Caki2 (cell line): ENCODE data around the gene ERC2. TPM values are rescaled to one million over a fixed set of nuclear protein-coding genes. Genes with fewer than 3 reads are reported as not detected.

ENCODE experiments used
- DNase-seq: peaks from one replicate; pipeline ENCODE4 v3.0.0-alpha.2; 2015; ENCODE audit warnings: low read depth
- in situ Hi-C: cut with HindIII; loops from 2 replicates; pipeline ENCODE4 v1.10.0; 2016; ENCODE audit warnings: low sequenced_read_pairs, low pct_unique_long_range_greater_than_20kb, mixed read lengths
- total RNA-seq: library from RNA; depleted of rRNA; stranded (reverse); fragments of >200 nt; shearing (Covaris generic); gene quantifications from 2 replicates; pipeline ENCODE4 v1.2.3, GENCODE V29; 2014; ENCODE audit warnings: low replicate concordance

ERC2 gene
- total RNA-seq, 1 experiment from 2014 or later, result not detected

- DNase-seq, result no peak
- in situ Hi-C loops, result no loop called here
Observed at GRCh38 chr3:56339671-56340070, 128.6 kb downstream of the ERC2 start.

DNA sequence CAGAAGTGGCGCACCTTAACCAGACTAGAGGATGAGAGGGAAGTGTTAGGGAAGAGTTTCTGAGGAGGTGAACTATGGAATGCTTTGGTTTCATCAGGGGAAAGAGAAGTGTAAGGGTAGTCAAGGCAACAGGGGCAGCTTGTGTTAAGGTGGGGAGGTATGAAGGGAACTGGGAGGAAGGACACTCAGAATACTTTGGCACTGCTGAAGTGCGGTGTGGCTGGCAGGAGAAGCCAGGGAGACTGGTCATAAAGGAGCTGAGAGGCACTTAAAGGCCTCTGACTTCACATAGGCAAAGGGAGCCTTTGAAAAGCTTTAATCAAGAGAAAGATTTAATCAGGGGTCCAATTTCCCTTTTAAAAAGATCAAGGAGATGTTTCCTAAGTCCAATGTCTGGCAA is 129.0 kb downstream of the ERC2 start:
- in situ Hi-C loops, result no loop called here
- DNase-seq, result no peak

DNA sequence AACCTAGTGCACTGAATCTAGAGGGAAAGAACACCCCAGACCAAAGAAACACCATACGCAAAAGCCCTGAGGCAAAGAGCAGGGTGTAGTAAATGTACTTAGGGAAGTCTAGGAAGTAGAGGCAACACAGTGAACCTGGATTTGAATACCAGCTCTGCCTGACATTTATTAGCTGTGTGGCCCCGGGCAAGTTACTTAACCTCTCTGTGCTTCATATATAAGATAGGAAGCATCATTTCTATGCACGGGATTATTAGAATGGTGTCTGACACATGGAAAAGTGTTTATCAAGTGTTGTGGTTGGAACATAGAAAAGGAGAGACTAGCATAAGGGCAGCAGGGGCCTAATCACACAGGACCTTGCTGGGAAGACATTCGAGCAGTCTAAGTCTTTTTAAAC is 132.2 kb downstream of the ERC2 start:
- in situ Hi-C loops, result no loop called here
- DNase-seq, result no peak

GRCh38 chr3:56324473-56324872 is 143.8 kb downstream of the ERC2 start:
- in situ Hi-C loops, result no loop called here
- no peak for DNase-seq

GRCh38 chr3:56323986-56324420 is 144.3 kb downstream of the ERC2 start:
- in situ Hi-C loops, result no loop called here
- DNase-seq, result peak; percentile 4

DNA sequence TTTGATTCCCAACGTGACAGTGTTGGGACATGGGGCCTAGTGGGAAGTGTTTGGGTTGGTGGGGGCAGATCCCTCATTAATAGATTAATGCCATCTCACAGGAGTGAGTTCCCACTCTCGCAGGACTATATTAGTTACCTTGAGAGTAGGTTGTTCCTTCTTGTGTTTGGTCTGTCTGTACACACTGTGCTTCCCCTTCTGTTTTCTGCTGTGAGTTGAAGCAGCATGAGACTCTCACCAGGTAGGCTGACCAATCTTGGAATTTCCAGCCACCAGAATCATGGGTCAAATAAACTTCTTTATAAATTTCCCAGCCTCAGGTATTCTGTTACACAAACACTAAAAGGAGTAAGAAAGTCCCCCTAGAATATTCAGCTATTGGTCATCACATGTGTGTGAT is 145.4 kb downstream of the ERC2 start:
- DNase-seq, result no peak
- in situ Hi-C loops, result no loop called here

- in situ Hi-C loops, result no loop called here
- DNase-seq, result no peak
Observed at GRCh38 chr3:56321892-56322291, 146.4 kb downstream of the ERC2 start.

DNA sequence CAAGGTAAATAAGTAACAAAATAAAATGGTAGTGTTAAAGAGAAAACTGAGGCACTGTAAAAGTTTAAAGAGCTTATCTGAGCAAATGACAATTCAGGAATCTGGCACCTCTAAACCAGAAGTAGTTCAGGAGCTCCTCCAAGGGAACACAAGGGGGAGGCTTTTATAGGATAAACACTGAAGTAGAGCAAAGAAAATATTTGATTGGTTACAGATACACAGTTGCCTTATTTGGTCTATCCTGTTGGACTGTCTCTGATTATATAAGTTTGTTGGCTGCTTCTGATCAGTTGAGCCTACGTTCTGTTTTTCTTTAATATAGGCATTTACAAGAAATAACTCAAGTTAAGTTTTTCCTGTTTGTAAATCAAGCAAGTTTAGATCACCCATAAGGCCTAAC is 146.9 kb downstream of the ERC2 start:
- no peak for DNase-seq
- in situ Hi-C loops, result no loop called here

DNA sequence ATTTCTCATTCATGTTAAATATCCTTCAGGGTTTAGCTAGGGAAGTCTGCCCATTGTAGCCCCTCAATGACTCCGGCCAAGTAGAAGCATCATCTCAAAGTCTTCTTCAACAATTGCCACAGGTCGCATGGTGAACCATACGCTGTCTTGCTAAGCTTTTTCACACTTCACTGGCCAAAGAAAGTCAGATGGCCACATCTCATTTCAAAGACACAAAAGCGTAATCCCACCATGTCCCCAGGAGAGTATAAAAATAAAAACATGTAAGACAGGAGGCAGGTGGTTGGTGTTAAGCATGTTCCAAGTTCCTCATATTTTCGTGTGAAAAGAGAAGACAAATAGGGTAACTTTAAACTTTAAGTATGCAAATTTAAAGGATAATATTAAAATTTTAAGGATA is 147.4 kb downstream of the ERC2 start:
- in situ Hi-C loops, result no loop called here
- DNase-seq, result no peak

GRCh38 chr3:56318891-56319290 is 149.4 kb downstream of the ERC2 start:
- in situ Hi-C loops, result no loop called here
- no peak for DNase-seq

DNA sequence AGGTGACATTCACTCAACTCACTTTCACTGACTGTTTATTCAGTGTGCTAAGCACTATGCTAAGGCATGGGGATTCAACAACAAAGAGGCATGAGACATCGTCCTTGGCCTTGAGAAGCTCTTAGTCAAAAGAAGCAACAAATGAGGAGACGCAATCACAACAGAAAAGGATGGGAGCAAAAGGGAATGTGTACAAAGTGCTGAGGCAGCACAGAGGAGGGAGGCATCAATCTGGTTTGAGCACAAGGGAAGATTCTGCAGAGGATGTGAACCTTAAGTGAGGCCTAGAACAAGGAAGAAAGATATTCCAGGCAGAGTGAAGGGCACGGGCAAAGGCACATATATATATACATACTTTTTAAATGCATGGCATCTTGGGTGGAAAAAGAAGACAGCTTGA is 151.3 kb downstream of the ERC2 start:
- DNase-seq, result no peak
- in situ Hi-C loops, result no loop called here

GRCh38 chr3:56314842-56315241 is 153.4 kb downstream of the ERC2 start:
- in situ Hi-C loops, result no loop called here
- peak; percentile 19 for DNase-seq

DNA sequence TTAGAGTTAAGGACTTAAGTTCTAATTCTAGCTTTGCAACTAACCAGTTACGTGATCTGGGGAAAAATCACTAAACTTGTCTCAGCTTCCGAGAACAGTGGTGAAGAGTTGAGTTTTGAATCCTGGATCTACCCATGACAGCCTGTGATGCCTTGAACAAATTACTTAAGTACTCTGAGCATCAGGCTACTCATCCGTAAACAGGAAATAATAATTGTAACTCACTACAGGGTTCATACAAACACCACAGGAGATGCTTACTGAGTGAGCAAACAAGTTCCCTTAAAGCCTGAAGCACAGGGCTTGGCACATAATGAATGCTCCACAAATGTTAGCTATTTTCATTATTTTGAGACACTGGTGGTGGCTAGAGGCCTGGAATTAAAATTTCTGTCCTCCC is 158.8 kb downstream of the ERC2 start:
- in situ Hi-C loops, result no loop called here
- DNase-seq, result no peak

GRCh38 chr3:56308471-56308870 is 159.8 kb downstream of the ERC2 start:
- DNase-seq, result no peak
- in situ Hi-C loops, result no loop called here

- in situ Hi-C loops, result no loop called here
- DNase-seq, result no peak
Observed at GRCh38 chr3:56304069-56304468, 164.2 kb downstream of the ERC2 start.

DNA sequence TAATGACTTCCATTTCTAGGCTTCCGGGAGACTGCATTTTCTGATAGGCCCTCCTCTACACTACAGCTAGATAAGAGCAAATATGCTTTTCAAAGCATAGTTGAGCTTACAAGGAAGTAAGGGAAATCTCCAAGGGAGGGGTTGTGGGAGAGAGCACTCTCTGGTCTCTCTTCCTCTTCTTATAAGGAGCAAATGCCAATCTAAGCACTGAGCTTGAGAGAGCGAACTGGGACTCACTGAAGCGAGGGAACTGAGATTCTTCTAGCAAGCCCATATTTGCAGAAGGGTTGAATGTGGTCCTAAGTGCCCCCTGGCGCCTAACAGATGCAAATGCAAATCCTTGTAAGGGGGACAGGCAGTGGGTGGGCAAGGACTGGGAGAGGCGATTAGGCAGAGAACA is 164.8 kb downstream of the ERC2 start:
- in situ Hi-C loops, result no loop called here

DNA sequence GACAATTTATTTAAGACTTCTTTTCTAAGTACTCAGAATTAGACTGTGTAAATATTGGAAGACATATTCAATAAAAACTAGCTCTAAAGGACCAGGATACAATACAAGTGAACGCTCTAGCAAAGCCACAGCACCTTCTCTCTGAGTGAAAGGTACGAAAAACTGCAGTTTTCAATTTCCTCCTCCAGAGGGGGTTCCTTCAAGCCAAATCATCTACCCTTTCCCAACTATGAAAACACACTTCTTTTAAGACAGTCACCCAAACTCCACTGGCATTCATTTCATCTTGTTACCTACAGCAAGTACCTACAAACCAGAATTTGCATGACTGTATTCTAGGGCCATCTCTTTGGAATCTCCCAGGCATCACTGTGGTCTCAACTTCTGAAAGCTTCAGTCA is 165.8 kb downstream of the ERC2 start:
- in situ Hi-C loops, result no loop called here
- no peak for DNase-seq

More for the DNA sequence above, 164.8 kb downstream of the ERC2 start:
- DNase-seq, result peak; percentile 39

- in situ Hi-C loops, result no loop called here
- no peak for DNase-seq
Observed at GRCh38 chr3:56297281-56297840, 170.9 kb downstream of the ERC2 start.

DNA sequence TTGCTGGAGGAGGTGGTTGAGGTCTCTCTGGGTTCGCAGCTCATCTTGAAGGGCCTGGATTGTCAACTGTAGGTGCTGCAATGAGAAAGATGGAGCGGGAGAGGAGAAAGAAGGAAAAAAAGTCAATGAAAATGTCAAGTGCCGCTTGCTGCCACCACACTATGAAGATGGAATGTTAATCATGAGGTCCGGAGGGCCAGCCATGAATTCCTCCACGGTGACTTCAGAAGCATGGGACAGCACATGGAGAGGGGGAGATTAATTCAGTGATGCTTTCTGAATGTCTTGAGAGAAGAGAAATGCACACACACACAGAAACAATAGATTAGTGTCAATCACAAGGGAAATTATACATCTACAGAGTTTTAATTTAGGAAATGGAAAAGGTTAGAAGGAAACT is 171.9 kb downstream of the ERC2 start:
- in situ Hi-C loops, result no loop called here

GRCh38 chr3:56295161-56295560 is 173.1 kb downstream of the ERC2 start:
- in situ Hi-C loops, result no loop called here
- no peak for DNase-seq

More for the DNA sequence above, 171.9 kb downstream of the ERC2 start:
- no peak for DNase-seq

- in situ Hi-C loops, result no loop called here
- DNase-seq, result no peak
Observed at GRCh38 chr3:56294286-56294685, 174.0 kb downstream of the ERC2 start.
